Neural cell (in vitro differentiated cells): ENCODE results near the gene KMO. TPM values are rescaled to one million over a fixed set of nuclear protein-coding genes. Genes with fewer than 3 reads are reported as not detected.

Source experiments
- H2AFZ ChIP-seq: fragments of 200-600, 300-800 bp; sonication (generic), shearing (Covaris generic); 2 replicates; pipeline ENCODE4 v1.6.0; 2014; ENCODE audit warnings: low read depth, mild to moderate bottlenecking, antibody characterized with exemption, low read length, moderate library complexity
- H3F3A ChIP-seq: fragments of 200-600 bp; shearing (Covaris generic); 2 replicates; pipeline ENCODE4 v1.6.1; 2016; ENCODE audit warnings: mild to moderate bottlenecking, moderate library complexity, mixed read lengths, antibody characterized with exemption, low read length; ENCODE audit not compliant: insufficient read depth, poor library complexity, severe bottlenecking
- H3K27ac ChIP-seq: fragments of 200-600, 300-800 bp; sonication (generic), shearing (Covaris generic); 2 replicates; pipeline ENCODE4 v1.5.1; 2014; ENCODE audit warnings: mild to moderate bottlenecking, low read length, moderate library complexity
- H3K27me3 ChIP-seq: fragments of 300-800, 200-600 bp; sonication (generic), shearing (Covaris generic); 2 replicates; pipeline ENCODE4 v1.6.0; 2014; ENCODE audit warnings: mild to moderate bottlenecking, low read depth, low read length, moderate library complexity; ENCODE audit not compliant: insufficient read depth
- H3K36me3 ChIP-seq: fragments of 300-800, 200-600 bp; sonication (generic), shearing (Covaris generic); 2 replicates; pipeline ENCODE4 v1.5.1; 2014; ENCODE audit warnings: mild to moderate bottlenecking, antibody characterized with exemption, low read length, moderate library complexity; ENCODE audit not compliant: insufficient read depth
- H3K4me2 ChIP-seq: fragments of 300-800, 200-600 bp; sonication (generic), shearing (Covaris generic); 2 replicates; pipeline ENCODE4 v1.6.0; 2014; ENCODE audit warnings: mild to moderate bottlenecking, low read length
- H3K4me3 ChIP-seq: fragments of 300-800, 200-600 bp; sonication (generic), shearing (Covaris generic); 2 replicates; pipeline ENCODE4 v1.5.1; 2014; ENCODE audit warnings: mild to moderate bottlenecking, low read length, moderate library complexity
- H3K79me2 ChIP-seq: fragments of 200-600 bp; shearing (Covaris generic); replicated peaks from 2 replicates; pipeline ENCODE4 v1.6.0; 2014; ENCODE audit warnings: mild to moderate bottlenecking, low read length, moderate library complexity; ENCODE audit not compliant: insufficient read depth
- H3K9ac ChIP-seq: fragments of 300-800, 200-600 bp; sonication (generic), shearing (Covaris generic); 2 replicates; pipeline ENCODE4 v1.6.1; 2016; ENCODE audit warnings: mild to moderate bottlenecking, low read length, mixed read lengths
- H3K9me2 ChIP-seq: fragments of 200-600 bp; shearing (Covaris generic); 2 replicates; pipeline ENCODE4 v1.6.1; 2016; ENCODE audit warnings: mild to moderate bottlenecking, low read length, mixed read lengths; ENCODE audit not compliant: insufficient read depth
- H3K9me3 ChIP-seq: fragments of 200-600, 300-800 bp; sonication (generic), shearing (Covaris generic); 2 replicates; pipeline ENCODE4 v1.6.1; 2016; ENCODE audit warnings: mild to moderate bottlenecking, mixed run types, low read length, moderate library complexity, mixed read lengths
- H4K20me1 ChIP-seq: fragments of 200-600 bp; shearing (Covaris generic); 2 replicates; pipeline ENCODE4 v1.6.1; 2016; ENCODE audit warnings: mild to moderate bottlenecking, mixed run types; ENCODE audit not compliant: insufficient read depth
- CTCF ChIP-seq: fragments of 450-650 bp; IDR thresholded peaks from 2 replicates; pipeline ENCODE4 v1.5.1; 2014; ENCODE audit warnings: antibody characterized with exemption, mild to moderate bottlenecking, moderate library complexity; ENCODE audit not compliant: poor library complexity, severe bottlenecking
- EP300 ChIP-seq: fragments of 450-650 bp; conservative IDR thresholded peaks from 2 replicates; pipeline ENCODE4 v1.6.1; 2014; ENCODE audit warnings: antibody characterized with exemption, mild to moderate bottlenecking, moderate library complexity; ENCODE audit not compliant: poor library complexity, severe bottlenecking
- EZH2 ChIP-seq: fragments of 200-600, 300-800 bp; shearing (Covaris generic), sonication (generic); IDR thresholded peaks from 2 replicates; pipeline ENCODE4 v1.6.1; 2014; ENCODE audit warnings: antibody characterized with exemption, low read length, borderline replicate concordance, mild to moderate bottlenecking; ENCODE audit not compliant: insufficient read depth, poor library complexity, severe bottlenecking
- MXI1 ChIP-seq: fragments of 450-650 bp; conservative IDR thresholded peaks from 2 replicates; pipeline ENCODE4 v1.6.1; 2014; ENCODE audit warnings: antibody characterized with exemption, mild to moderate bottlenecking; ENCODE audit not compliant: poor library complexity, severe bottlenecking
- POLR2AphosphoS5 ChIP-seq: IDR thresholded peaks from 2 replicates; pipeline ENCODE4 v1.6.1; 2012
- RAD21 ChIP-seq: fragments of 450-650 bp; conservative IDR thresholded peaks from 2 replicates; pipeline ENCODE4 v1.6.1; 2014; ENCODE audit warnings: antibody characterized with exemption, mild to moderate bottlenecking, moderate library complexity
- REST ChIP-seq: IDR thresholded peaks from 2 replicates; pipeline ENCODE4 v1.6.1; 2012; ENCODE audit warnings: borderline replicate concordance
- SMC3 ChIP-seq: fragments of 450-650 bp; conservative IDR thresholded peaks from 2 replicates; pipeline ENCODE4 v1.6.1; 2014; ENCODE audit warnings: antibody characterized with exemption, mild to moderate bottlenecking, moderate library complexity; ENCODE audit not compliant: poor library complexity
- TAF1 ChIP-seq: IDR thresholded peaks from 2 replicates; pipeline ENCODE4 v1.6.1; 2012; ENCODE audit warnings: low read depth
- polyA plus RNA-seq: library from polyadenylated mRNA; depleted of rRNA; stranded (reverse); fragments of >200 nt; gene quantifications from 2 replicates; pipeline ENCODE4 v1.2.3, GENCODE V29; 2014

The KMO gene
- polyA plus RNA-seq, 1 donor from 2014 or later, result 0.72 TPM

GRCh38 chr1:241591736-241592135 is 59.6 kb downstream of the KMO start:
- H3K9me3 ChIP-seq, result no peaks in the 10 kb centered on the region
- no peak overlapping the region for H3K4me2 ChIP-seq
- H3K9ac ChIP-seq, result no peak overlapping the region
- H3K79me2 ChIP-seq, result no peaks in the 10 kb centered on the region
- H3K27ac ChIP-seq, result no peak overlapping the region
- no peaks in the 10 kb centered on the region for H3F3A ChIP-seq
- no peaks in the 10 kb centered on the region for H3K36me3 ChIP-seq
- no peaks in the 10 kb centered on the region for H3K9me2 ChIP-seq
- H4K20me1 ChIP-seq, result no peaks in the 10 kb centered on the region
- TF ChIP-seq TAF1 (no peak), CTCF (no peak), SMC3 (no peak), EZH2 (no peak), EP300 (no peak), POLR2AphosphoS5 (no peak), RAD21 (no peak), MXI1 (no peak)
- H2AFZ ChIP-seq, result no peak overlapping the region
- no peaks in the 10 kb centered on the region for H3K27me3 ChIP-seq
- H3K4me3 ChIP-seq, result no peak overlapping the region

- Histone ChIP-seq H3K79me2 (no peaks in the 10 kb centered on the region), H3K9me2 (no peaks in the 10 kb centered on the region)
Observed at GRCh38 chr1:241592273-241592958, 60.2 kb downstream of the KMO start.

More at GRCh38 chr1:241592273-241592958, 60.2 kb downstream of the KMO start:
- H3K4me3 ChIP-seq, result no peak overlapping the region
- H3K9me3 ChIP-seq, result no peaks in the 10 kb centered on the region
- TF ChIP-seq REST (no peak), SMC3 (no peak), EZH2 (no peak), RAD21 (no peak), EP300 (no peak), TAF1 (no peak), POLR2AphosphoS5 (no peak), MXI1 (no peak), CTCF (no peak)
- H3K4me2 ChIP-seq, result no peak overlapping the region
- H4K20me1 ChIP-seq, result no peaks in the 10 kb centered on the region
- H3F3A ChIP-seq, result no peaks in the 10 kb centered on the region
- H3K9ac ChIP-seq, result no peak overlapping the region
- H2AFZ ChIP-seq, result no peak overlapping the region
- no peaks in the 10 kb centered on the region for H3K36me3 ChIP-seq
- no peaks in the 10 kb centered on the region for H3K27me3 ChIP-seq
- no peak overlapping the region for H3K27ac ChIP-seq
